Upper lobe of left lung (tissue), 4 donors: ENCODE results near the gene LUC7L3.

ENCODE experiments used
- EP300 ChIP-seq, 4 donors: sonication (generic); formaldehyde crosslinking; IDR thresholded peaks; one replicate each; pipeline ENCODE4 v1.5.1; 2017; ENCODE audit warnings: antibody characterized with exemption in 4 of 4, control low read depth in 2 of 4
- POLR2A ChIP-seq, 4 donors: fragments of 450-650 bp; IDR thresholded peaks; one replicate each; pipeline ENCODE4 v1.5.1; 2016 to 2017; ENCODE audit warnings: antibody characterized with exemption in 4 of 4, mild to moderate bottlenecking in 2 of 4
- POLR2AphosphoS5 ChIP-seq, 2 donors: sonication (generic); formaldehyde crosslinking; IDR thresholded peaks; one replicate each; pipeline ENCODE4 v1.5.1; 2017; ENCODE audit warnings: antibody characterized with exemption in 2 of 2
- TF ChIP-seq, protein P1 (sequence below), 6 experiments: fragments of 450-650 bp in 4 of 6; fragments of 200-600 bp in 2 of 6; sonication (generic) in 2 of 6; IDR thresholded peaks; one replicate each; pipeline ENCODE4 v1.5.1; 2016 to 2019; ENCODE audit warnings: antibody characterized with exemption in 6 of 6

DNA sequence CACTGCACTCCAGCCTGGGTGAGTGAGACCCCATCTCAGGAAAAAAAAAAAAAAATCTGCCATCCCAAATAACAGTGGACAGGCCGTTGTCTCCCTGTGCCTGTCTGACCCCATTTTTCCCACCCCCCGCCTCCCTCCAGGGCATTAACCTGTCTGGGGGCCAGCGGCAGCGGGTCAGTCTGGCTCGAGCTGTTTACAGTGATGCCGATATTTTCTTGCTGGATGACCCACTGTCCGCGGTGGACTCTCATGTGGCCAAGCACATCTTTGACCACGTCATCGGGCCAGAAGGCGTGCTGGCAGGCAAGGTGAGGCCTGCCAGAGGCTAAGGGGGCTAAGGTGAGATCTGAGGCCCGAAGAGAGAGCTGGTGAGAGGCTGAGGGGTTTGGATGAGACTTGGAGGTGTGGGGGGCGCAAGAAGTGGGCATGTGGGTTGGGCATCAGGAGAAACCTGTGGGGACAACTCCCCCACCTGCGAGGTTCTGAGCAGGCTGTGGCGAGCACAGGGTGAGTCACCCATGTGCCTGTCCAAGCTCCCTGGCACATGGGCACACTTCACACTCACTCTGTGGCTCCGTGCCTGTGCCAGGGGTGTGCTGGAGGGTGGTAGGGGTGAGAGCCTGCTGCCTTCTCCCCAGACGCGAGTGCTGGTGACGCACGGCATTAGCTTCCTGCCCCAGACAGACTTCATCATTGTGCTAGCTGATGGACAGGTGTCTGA lies 46.4 kb upstream of the LUC7L3 start:
- TF ChIP-seq, protein P1, sequence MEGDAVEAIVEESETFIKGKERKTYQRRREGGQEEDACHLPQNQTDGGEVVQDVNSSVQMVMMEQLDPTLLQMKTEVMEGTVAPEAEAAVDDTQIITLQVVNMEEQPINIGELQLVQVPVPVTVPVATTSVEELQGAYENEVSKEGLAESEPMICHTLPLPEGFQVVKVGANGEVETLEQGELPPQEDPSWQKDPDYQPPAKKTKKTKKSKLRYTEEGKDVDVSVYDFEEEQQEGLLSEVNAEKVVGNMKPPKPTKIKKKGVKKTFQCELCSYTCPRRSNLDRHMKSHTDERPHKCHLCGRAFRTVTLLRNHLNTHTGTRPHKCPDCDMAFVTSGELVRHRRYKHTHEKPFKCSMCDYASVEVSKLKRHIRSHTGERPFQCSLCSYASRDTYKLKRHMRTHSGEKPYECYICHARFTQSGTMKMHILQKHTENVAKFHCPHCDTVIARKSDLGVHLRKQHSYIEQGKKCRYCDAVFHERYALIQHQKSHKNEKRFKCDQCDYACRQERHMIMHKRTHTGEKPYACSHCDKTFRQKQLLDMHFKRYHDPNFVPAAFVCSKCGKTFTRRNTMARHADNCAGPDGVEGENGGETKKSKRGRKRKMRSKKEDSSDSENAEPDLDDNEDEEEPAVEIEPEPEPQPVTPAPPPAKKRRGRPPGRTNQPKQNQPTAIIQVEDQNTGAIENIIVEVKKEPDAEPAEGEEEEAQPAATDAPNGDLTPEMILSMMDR (IDR thresholded peaks at IDR 0.05) = no peak
- TF ChIP-seq EP300 (IDR thresholded peaks at IDR 0.05) (no peak), POLR2A (IDR thresholded peaks at IDR 0.05) (no peak), POLR2AphosphoS5 (IDR thresholded peaks at IDR 0.05) (no peak)
